CD4-positive, alpha-beta T cell treated with Interleukin-17A for 4 hours (primary cell): Measurements from ENCODE around the gene JAZF1.
"Not testable (repeated sequence)": the region's sequence is repeated elsewhere in the genome, so short reads cannot be mapped to it uniquely, and the experiment has no call there.

ENCODE experiments used
- DNase-seq: peaks from one replicate; pipeline ENCODE4 v3.0.0-alpha.2; 2020; ENCODE audit warnings: mixed read lengths

The JAZF1 gene

GRCh38 chr7:27925573-27926201 is 254.9 kb downstream of the JAZF1 start:
- no peak for DNase-seq

GRCh38 chr7:27923642-27923980 is 257.0 kb downstream of the JAZF1 start:
- DNase-seq: no peak

- DNase-seq: no peak
These were observed 257.5 kb downstream of the JAZF1 start for GRCh38 chr7:27922907-27923641.

GRCh38 chr7:27922389-27922788 is 258.2 kb downstream of the JAZF1 start:
- DNase-seq: not testable (repeated sequence)

DNA sequence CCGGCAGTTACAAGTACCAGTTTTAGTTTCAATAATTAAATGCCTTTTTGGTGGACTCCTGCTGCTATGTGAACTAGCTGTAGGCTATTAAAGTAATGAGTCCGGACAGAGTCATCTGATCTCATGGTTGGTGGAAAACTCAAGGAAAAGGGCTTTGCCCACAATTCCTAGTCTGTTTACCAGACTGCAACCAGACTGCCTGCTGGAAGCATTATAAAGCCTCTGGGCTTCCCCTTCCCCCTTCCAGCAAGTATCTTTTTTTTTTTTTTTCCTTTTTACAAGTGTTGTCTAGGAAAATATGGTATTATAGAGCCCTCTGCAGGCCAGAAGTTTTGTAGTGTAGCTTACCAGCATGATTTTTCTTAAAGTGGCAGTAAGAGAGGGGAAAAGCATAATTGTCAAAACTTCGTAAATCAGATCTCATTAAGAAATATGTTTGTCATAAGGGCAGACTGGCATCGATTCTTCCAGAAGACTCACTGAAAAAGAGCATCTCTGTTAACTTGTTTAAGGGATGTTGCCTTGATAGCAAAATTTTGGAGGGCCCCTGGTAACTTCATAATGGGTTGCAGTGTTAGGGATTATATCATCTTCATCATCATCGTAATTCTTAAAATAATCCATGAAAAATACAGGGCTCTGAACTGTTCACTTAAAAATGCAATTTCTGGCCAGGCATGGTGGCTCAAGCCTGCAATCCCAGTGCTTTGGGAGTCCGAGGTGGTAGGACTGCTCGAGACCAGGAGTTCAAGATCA is 259.3 kb downstream of the JAZF1 start:
- peak; percentile 12 for DNase-seq

DNA sequence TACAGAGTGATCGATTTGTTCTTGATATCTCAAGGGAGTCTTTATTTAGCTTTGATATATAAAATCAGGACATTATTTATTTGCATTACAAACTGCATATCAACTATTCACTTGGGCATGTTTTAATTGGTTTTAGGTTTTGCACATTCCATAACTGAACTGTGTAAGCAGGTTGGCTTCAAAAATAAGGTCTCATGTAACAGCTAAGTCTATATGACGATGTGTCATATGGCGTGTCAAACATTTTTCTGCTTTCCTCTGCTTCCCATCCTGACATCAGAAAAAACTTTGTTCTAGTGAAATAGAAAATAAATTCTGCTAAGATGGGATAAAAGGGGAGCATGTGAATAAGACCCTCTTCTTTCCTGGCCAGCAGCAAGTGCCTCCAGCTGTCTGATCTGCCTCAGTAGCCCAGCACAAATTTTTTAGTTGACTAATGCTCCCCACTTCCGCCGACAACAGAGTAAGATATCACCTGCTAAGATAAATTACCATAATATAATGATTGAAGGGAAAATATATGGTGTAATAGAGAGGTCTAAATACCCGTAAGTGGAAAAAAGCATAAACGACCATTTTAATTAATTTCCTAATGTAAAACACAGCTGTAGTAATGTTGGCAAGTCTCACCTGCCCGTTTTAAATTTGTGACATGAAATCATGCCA is 260.2 kb downstream of the JAZF1 start:
- DNase-seq: no peak

- DNase-seq: no peak
These were observed 262.1 kb downstream of the JAZF1 start for GRCh38 chr7:27918503-27918902.

DNA sequence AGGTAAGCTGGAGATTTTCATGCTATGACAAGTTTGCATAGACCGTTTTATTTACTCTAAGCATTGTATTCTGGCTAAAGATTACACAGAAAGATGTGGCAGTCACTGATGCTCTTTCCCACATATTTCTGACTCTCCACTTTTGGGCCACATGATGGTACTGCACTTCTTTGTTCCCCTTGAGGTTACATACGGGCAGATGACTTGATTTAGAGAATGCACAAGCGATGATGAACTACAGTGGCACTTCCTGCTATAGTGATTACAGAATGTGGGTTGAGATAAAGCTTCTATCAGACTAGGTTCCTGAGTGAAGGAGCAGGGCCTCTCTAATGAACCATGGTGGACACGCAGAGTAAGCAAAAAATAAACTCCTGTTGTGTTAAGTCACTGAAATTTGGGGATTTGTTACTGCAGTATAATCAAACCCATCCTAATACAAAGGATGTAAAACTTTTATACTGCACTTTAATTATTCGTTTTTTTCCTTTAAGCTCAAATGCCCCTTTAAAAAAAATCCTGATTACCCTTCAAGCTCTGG is 262.8 kb downstream of the JAZF1 start:
- no peak for DNase-seq

- DNase-seq: no peak
These were observed 263.5 kb downstream of the JAZF1 start for GRCh38 chr7:27917119-27917518.

DNA sequence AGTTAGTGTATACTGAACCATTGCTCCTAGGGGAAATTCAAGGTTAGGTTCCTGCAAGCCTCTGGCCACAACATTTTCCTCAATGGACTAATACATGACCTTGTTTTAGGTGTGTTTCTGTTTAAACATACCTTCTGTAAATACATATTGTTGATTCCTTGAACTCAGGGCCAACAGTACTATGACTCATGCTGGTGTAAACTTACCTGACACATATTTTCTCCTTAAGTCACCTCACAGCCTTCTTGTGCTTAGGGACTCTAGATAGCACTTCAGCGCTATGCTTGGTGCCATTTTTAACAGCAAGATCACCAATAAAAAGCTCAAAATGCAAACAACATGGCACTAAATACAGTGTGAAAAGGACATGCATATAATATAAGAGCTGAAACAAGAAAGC is 264.2 kb downstream of the JAZF1 start:
- no peak for DNase-seq

DNA sequence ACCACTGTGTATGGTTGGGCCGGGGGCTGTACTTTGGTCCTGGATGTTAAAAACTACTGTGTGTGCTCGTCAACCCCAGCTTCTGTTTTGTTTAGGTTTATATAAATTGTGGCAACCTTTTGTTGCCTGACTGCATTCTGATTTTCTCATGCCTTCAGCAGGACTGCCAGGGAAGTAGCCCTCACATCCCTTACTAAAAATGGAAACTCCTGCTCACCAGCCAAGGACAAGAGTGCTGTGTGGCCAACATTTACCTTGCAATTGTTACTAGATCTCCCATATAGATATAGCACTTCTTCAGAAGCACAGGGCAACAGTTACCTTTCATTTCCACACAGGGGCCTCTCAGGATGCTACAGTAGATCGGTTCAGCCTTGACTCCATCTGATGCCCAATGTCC is 266.2 kb downstream of the JAZF1 start:
- no peak for DNase-seq

DNA sequence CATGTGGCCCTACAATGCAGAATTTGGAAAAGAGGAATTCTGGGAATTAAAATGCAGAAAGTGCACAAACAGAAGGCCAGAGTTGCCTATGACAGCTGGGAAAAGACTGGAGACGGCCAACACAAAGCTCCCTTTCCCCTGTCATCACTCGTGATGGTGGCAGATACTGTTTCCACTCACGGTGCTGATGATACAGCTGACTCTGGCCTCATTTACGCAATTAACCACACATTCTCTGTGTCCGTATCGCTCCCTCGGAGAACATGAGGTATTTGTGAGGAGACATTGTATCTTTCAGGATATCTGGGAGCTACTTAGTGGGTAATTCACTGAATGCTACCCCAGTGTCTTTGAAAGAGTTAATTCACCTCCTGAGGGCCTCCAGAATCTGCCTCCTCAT is 267.8 kb downstream of the JAZF1 start:
- no peak for DNase-seq

- DNase-seq: no peak
These were observed 268.7 kb downstream of the JAZF1 start for GRCh38 chr7:27911920-27912319.

- no peak for DNase-seq
These were observed 270.3 kb downstream of the JAZF1 start for GRCh38 chr7:27910326-27910725.

DNA sequence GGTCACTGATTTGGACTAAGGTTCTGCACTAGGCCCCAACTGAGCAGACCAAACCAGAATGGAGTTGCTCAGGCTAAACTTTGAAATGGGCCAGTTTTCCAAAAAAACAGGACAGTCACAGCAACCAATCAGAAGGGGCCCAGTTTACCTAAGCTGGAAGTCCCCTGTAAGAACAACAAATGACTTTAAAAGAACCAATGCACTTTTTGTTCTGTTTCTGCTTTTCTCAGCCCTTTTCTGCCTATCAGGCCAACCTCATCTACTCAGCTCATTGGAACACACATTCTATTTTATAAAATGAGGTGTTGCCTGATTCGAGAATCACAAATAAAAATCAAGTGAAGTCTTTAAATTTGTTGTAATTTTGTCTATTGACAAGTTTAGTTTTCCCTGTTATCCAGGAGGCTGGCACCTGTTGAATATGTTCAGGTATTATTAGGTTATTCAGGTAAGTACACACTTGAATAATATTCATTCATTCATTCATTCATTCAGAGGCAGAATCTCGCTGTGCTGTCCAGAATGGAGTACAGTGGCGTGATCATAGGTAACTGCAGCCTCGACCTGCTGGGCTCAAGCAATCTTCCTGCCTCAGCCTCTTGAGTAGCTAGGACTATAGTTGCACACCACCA is 271.9 kb downstream of the JAZF1 start:
- DNase-seq: no peak

- DNase-seq: no peak
These were observed 274.1 kb downstream of the JAZF1 start for GRCh38 chr7:27906385-27907091.

GRCh38 chr7:27905951-27906350 is 274.6 kb downstream of the JAZF1 start:
- DNase-seq: no peak

DNA sequence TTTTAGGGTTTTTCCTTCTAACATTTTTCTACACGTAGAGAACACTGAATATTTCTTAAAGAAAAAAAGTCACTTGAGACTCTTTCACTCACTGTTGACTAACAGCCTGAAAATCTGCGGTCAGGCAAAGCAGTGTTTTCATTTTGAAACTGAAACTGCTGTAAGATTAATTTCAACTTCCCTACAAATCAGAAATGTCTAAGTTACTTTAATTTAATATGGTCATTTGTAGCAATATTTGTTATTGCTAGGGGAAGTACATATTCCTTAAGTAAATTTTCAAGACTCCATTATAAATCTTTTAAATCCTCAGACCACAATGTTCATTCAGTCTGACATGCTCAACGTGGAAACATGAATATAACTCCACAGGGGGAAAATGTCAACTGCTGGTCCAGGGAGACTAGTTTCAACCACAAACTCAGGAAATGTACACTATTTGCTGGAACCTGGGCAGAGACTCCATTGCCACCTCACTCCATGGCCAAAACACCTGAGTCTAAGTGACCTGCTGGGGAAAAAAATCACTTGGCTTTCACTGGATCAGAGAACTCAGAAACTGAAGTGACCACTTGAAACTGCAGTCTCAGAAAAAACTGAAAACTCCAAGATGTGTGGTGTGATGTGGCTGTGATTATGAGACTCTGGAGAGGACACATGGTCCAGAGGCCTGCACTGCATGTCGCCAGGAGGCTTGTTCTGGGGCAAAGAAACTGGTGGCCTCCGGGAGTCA is 279.4 kb downstream of the JAZF1 start:
- peak; percentile 11 for DNase-seq

DNA sequence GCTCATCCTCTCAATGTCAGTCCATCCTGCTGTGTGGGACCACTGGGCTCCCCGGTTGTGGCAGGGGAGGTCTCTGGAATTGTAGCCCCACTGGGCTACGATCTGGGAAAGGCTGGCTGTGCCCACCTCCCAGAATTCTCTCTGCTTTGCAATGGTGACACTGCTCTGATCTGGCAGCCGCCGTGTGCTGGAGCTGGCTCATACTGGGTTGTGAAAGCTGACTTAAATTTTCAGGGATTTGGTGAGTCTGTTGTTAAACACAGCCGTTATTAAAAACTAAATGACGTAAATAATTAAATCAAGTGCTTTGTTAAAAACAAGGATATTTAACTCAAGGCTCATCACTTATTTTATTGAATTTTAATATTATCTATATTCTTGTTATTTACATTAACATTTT is 280.6 kb downstream of the JAZF1 start:
- no peak for DNase-seq

DNA sequence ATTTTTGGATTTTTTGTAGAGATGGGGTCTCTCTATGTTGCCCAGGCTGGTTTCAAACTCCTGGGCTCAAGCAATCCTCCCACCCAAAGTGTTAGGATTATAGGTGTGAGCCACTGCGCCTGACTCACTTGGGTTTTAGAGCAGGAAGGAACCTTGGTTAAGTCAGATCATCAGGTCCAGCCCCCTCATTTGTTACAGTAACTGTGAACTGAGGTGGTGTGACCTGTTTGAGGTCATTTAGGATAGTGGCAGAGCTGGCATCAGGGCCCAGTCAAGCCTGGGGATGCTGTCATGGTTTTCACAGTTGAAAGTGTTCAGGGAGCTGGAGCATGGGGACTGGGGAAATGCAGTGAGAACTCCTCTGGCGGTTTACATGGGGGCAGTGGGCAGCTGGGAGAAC is 281.0 kb downstream of the JAZF1 start:
- no peak for DNase-seq

DNA sequence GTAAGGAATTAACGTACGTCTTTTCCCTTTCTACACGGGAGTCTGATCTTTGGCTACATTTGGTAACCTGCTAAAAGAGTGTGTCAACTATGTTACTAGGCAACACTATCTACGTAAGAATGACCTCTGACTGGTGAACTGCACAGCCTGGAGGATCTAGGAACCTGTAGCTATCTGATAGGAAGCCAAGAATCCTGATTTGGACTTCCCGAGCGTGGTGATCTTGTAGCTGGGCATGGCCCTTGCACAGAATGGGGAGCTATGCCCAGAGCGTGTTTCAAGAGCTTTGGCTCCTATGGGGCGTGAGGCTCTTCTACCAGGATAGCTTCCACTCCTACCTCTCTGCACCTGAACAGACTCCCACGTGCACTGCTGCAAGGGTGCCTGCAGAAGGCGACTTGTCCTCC is 283.2 kb downstream of the JAZF1 start:
- no peak for DNase-seq
